ENCODE measurements around the gene TP73. TPM values are rescaled to one million over a fixed set of nuclear protein-coding genes. Genes with fewer than 3 reads are reported as not detected.

The TP73 gene
- total RNA-seq, 2 experiments from 2014 or later = not detected

GRCh38 chr1:3727825-3728776 lies 75.8 kb downstream of the TP73 start:
- POLR2A ChIA-PET = no interaction called here
- H3K4me1 ChIP-seq (ENCODE audit: insufficient read depth, low read length) = peaks cover 2% of the 10 kb centered on the region
- CTCF ChIA-PET = no interaction called here
- H3K9me3 ChIP-seq (ENCODE audit: control insufficient read depth in 1 of 2, insufficient read depth in 1 of 2, low read length in 2 of 2) = peaks cover 0 to 4% of the 10 kb centered on the region in 2 experiments
- H3K36me3 ChIP-seq (ENCODE audit: insufficient read depth, low read length) = no peaks in the 10 kb centered on the region
- intact Hi-C loops (cut with DNase I, micrococcal nuclease) = no loop called here
- H3K27ac ChIP-seq (ENCODE audit: low read depth in 1 of 2, low read length in 2 of 2) = no peak overlapping the region
- H3K4me1 Mint-ChIP-seq (ENCODE audit: low read depth) = peaks cover 5% of the 10 kb centered on the region
- H3K4me3 Mint-ChIP-seq = no peak overlapping the region
- no peak for DNase-seq
- no peaks in the 10 kb centered on the region for H3K27me3 ChIP-seq (ENCODE audit: control insufficient read depth in 1 of 2, insufficient read depth in 2 of 2, low read length in 2 of 2)
- no peak for TF ChIP-seq CTCF (IDR thresholded peaks at IDR 0.05)
- H3K36me3 Mint-ChIP-seq (ENCODE audit: low read depth) = no peaks in the 10 kb centered on the region
- no peaks in the 10 kb centered on the region for H3K9me3 Mint-ChIP-seq
- no peak for ATAC-seq (ENCODE audit: poor library complexity)
- H3K27me3 Mint-ChIP-seq = peaks cover 16% of the 10 kb centered on the region
- H3K4me3 ChIP-seq (ENCODE audit: low read length) = no peak overlapping the region
- H3K27ac Mint-ChIP-seq = no peak overlapping the region

- POLR2A ChIA-PET = no interaction called here
- no peaks in the 10 kb centered on the region for H3K4me1 ChIP-seq (ENCODE audit: insufficient read depth, low read length)
- no peak for TF ChIP-seq CTCF (IDR thresholded peaks at IDR 0.05)
- intact Hi-C loops (cut with DNase I, micrococcal nuclease) = no loop called here
- Mint-ChIP-seq H3K9me3 (no peaks in the 10 kb centered on the region), H3K4me1 (ENCODE audit: low read depth) (no peaks in the 10 kb centered on the region), H3K4me3 (no peak overlapping the region), H3K36me3 (ENCODE audit: low read depth) (no peaks in the 10 kb centered on the region), H3K27ac (no peak overlapping the region), H3K27me3 (peaks cover 11% of the 10 kb centered on the region)
- H3K27ac ChIP-seq (ENCODE audit: low read depth in 1 of 2, low read length in 2 of 2) = no peak overlapping the region
- H3K4me3 ChIP-seq (ENCODE audit: low read length) = no peak overlapping the region
- ATAC-seq (ENCODE audit: poor library complexity) = no peak
- H3K36me3 ChIP-seq (ENCODE audit: insufficient read depth, low read length) = no peaks in the 10 kb centered on the region
- CTCF ChIA-PET = no interaction called here
- DNase-seq = no peak
- H3K9me3 ChIP-seq (ENCODE audit: control insufficient read depth in 1 of 2, insufficient read depth in 1 of 2, low read length in 2 of 2) = peaks cover 0 to 4% of the 10 kb centered on the region in 2 experiments
- H3K27me3 ChIP-seq (ENCODE audit: control insufficient read depth in 1 of 2, insufficient read depth in 2 of 2, low read length in 2 of 2) = no peaks in the 10 kb centered on the region
Observed at GRCh38 chr1:3729594-3730542, 77.6 kb downstream of the TP73 start.

- DNase-seq (no peak), ATAC-seq (ENCODE audit: poor library complexity) (no peak)
- no peak overlapping the region for H3K27ac Mint-ChIP-seq
- no peak overlapping the region for H3K27ac ChIP-seq (ENCODE audit: low read depth in 1 of 2, low read length in 2 of 2)
- peaks cover 0 to 4% of the 10 kb centered on the region in 2 experiments for H3K9me3 ChIP-seq (ENCODE audit: control insufficient read depth in 1 of 2, insufficient read depth in 1 of 2, low read length in 2 of 2)
- H3K27me3 Mint-ChIP-seq = peaks cover 11% of the 10 kb centered on the region
- CTCF ChIA-PET = no interaction called here
- no peak overlapping the region for H3K4me3 ChIP-seq (ENCODE audit: low read length)
- intact Hi-C loops (cut with DNase I, micrococcal nuclease) = no loop called here
- no peaks in the 10 kb centered on the region for H3K27me3 ChIP-seq (ENCODE audit: control insufficient read depth in 1 of 2, insufficient read depth in 2 of 2, low read length in 2 of 2)
- H3K4me1 ChIP-seq (ENCODE audit: insufficient read depth, low read length) = no peaks in the 10 kb centered on the region
- POLR2A ChIA-PET = no interaction called here
- H3K4me3 Mint-ChIP-seq = no peak overlapping the region
- H3K36me3 Mint-ChIP-seq (ENCODE audit: low read depth) = no peaks in the 10 kb centered on the region
- H3K36me3 ChIP-seq (ENCODE audit: insufficient read depth, low read length) = no peaks in the 10 kb centered on the region
- no peak for TF ChIP-seq CTCF (IDR thresholded peaks at IDR 0.05)
- H3K9me3 Mint-ChIP-seq = no peaks in the 10 kb centered on the region
- H3K4me1 Mint-ChIP-seq (ENCODE audit: low read depth) = no peaks in the 10 kb centered on the region
Observed at GRCh38 chr1:3730543-3731247, 78.4 kb downstream of the TP73 start.
